Bronchial epithelial cell (primary cell): Measurements from ENCODE around the gene KIAA1958. TPM values are rescaled to one million over a fixed set of nuclear protein-coding genes. Genes with fewer than 3 reads are reported as not detected.
A peak's percentile ranks its signal among the peaks of the same experiment; 100 is the strongest.

Experiments used
- DNase-seq: peaks from one replicate; pipeline ENCODE4 v3.0.0-alpha.2; 2010; ENCODE audit warnings: low read depth
- FAIRE-seq: peaks from 2 replicates; lab custom pipeline; 2011; peaks lifted over from hg19 to GRCh38; lab: Jason Lieb, UNC
- H3K27me3 ChIP-seq: 2 replicates; pipeline ENCODE4 v1.5.1; 2011; ENCODE audit warnings: low read length; ENCODE audit not compliant: control insufficient read depth, insufficient read depth
- H3K36me3 ChIP-seq: 2 replicates; pipeline ENCODE4 v1.5.1; 2011; ENCODE audit warnings: low read length; ENCODE audit not compliant: control insufficient read depth, insufficient read depth
- H3K4me3 ChIP-seq: 2 replicates; pipeline ENCODE4 v1.5.1; 2011; ENCODE audit warnings: mild to moderate bottlenecking, low read depth, low read length, control low read depth
- CTCF ChIP-seq: IDR thresholded peaks from 2 replicates; pipeline ENCODE4 v1.5.1; 2011; ENCODE audit warnings: mild to moderate bottlenecking, moderate library complexity, low read length, control low read depth, inconsistent platforms; ENCODE audit not compliant: insufficient read depth, severe bottlenecking
- total RNA-seq: library from RNA; depleted of rRNA; stranded (reverse); fragments of >200 nt; gene quantifications from 2 replicates; pipeline ENCODE4 v1.2.1, GENCODE V29; 2014

KIAA1958 gene
- total RNA-seq, 1 donor from 2014 or later: 1.8 TPM

- FAIRE-seq: no peak
- Histone ChIP-seq H3K4me3 (peak within 1 kb of the TSS; percentile 98), H3K36me3 (no peaks in the 10 kb centered on the region), H3K27me3 (no peaks in the 10 kb centered on the region)
- DNase-seq: peak; percentile 93
- TF ChIP-seq CTCF: peak; percentile 36
Observed at GRCh38 chr9:112717661-112718331, 231.2 kb downstream of the KIAA1958 start, which contains the start of gene INIP. Gene INIP (minus strand): TSS chr9:112718117. CDS start chr9:112716485, 1,632 bp downstream.

Other genes with a start within 250 kb of the KIAA1958 start
- 56.2 and 62.4 TPM in 2 replicates for gene PTBP3, start 153.2 kb upstream of the KIAA1958 start, total RNA-seq
- gene HSDL2, start 106.7 kb upstream of the KIAA1958 start, total RNA-seq: 21.9 and 31.9 TPM in 2 replicates
- gene INIP, start 231.3 kb downstream of the KIAA1958 start, total RNA-seq: 16.1 and 17.1 TPM in 2 replicates